ENCODE measurements around the gene PNLIPRP2.

Gene PNLIPRP2

GRCh38 chr10:116620423-116621400, at the start of gene PNLIPRP2:
Gene PNLIPRP2 (plus strand): TSS chr10:116620953.
- no peak for DNase-seq (ENCODE audit: low spot score)

- no peak for DNase-seq (ENCODE audit: low spot score)
These were observed 46.0 kb upstream of the PNLIPRP2 start for GRCh38 chr10:116574797-116575196.

GRCh38 chr10:116587878-116588591, 32.7 kb upstream of the PNLIPRP2 start:
- no peak for DNase-seq (ENCODE audit: low spot score)

- DNase-seq (ENCODE audit: low spot score) = no peak
These were observed 31.8 kb upstream of the PNLIPRP2 start for GRCh38 chr10:116588995-116589394.

- DNase-seq (ENCODE audit: low spot score) = no peak
These were observed 30.8 kb upstream of the PNLIPRP2 start for GRCh38 chr10:116589926-116590325.

- no peak for DNase-seq (ENCODE audit: low spot score)
These were observed 29.9 kb upstream of the PNLIPRP2 start, which contains the start of gene PNLIPRP1 for GRCh38 chr10:116590590-116591444. Gene PNLIPRP1 (plus strand): TSS chr10:116590959. CDS start chr10:116591130, 171 bp downstream.

- DNase-seq (ENCODE audit: low spot score) = no peak
These were observed 27.5 kb upstream of the PNLIPRP2 start for GRCh38 chr10:116593139-116593740.

GRCh38 chr10:116594525-116595035, 26.2 kb upstream of the PNLIPRP2 start:
- no peak for DNase-seq (ENCODE audit: low spot score)

- no peak for DNase-seq (ENCODE audit: low spot score)
These were observed 24.7 kb upstream of the PNLIPRP2 start for GRCh38 chr10:116596062-116596461.

GRCh38 chr10:116597543-116597942, 23.2 kb upstream of the PNLIPRP2 start:
- DNase-seq (ENCODE audit: low spot score) = no peak

- no peak for DNase-seq (ENCODE audit: low spot score)
These were observed 22.4 kb upstream of the PNLIPRP2 start for GRCh38 chr10:116598329-116598728.

- no peak for DNase-seq (ENCODE audit: low spot score)
These were observed 20.8 kb upstream of the PNLIPRP2 start for GRCh38 chr10:116599991-116600390.

- no peak for DNase-seq (ENCODE audit: low spot score)
These were observed 17.9 kb upstream of the PNLIPRP2 start for GRCh38 chr10:116602648-116603400.

GRCh38 chr10:116606061-116606483, 14.7 kb upstream of the PNLIPRP2 start:
- no peak for DNase-seq (ENCODE audit: low spot score)

GRCh38 chr10:116607336-116607735, 13.4 kb upstream of the PNLIPRP2 start:
- no peak for DNase-seq (ENCODE audit: low spot score)

GRCh38 chr10:116608686-116609594, 11.8 kb upstream of the PNLIPRP2 start:
- no peak for DNase-seq (ENCODE audit: low spot score)

- no peak for DNase-seq (ENCODE audit: low spot score)
These were observed 10.2 kb upstream of the PNLIPRP2 start for GRCh38 chr10:116610443-116611152.

- DNase-seq (ENCODE audit: low spot score) = no peak
These were observed 9.6 kb upstream of the PNLIPRP2 start for GRCh38 chr10:116611153-116611545.
